Esophagus squamous epithelium (tissue), 4 donors: ENCODE results near the gene RELN.

Source experiments
- CTCF ChIP-seq, 6 experiments: fragments of 450-650 bp in 4 of 6; fragments of 200-600 bp in 2 of 6; sonication (generic) in 2 of 6; IDR thresholded peaks; one replicate each; pipeline ENCODE4 v1.5.1; 2016 to 2019; ENCODE audit warnings: antibody characterized with exemption in 6 of 6, mild to moderate bottlenecking in 4 of 6, moderate library complexity in 4 of 6
- POLR2A ChIP-seq, 4 donors: fragments of 450-650 bp; IDR thresholded peaks; one replicate each; pipeline ENCODE4 v1.6.1; 2017; ENCODE audit warnings: antibody characterized with exemption in 4 of 4, mild to moderate bottlenecking in 4 of 4, moderate library complexity in 3 of 4

GRCh38 chr7:103940382-103941268, 48.8 kb downstream of the RELN start:
- TF ChIP-seq CTCF (IDR thresholded peaks at IDR 0.05), result no peak
- no peak for TF ChIP-seq POLR2A (IDR thresholded peaks at IDR 0.05)
